IMR-90 (cell line): ENCODE results near the gene TEDC2. TPM values are rescaled to one million over a fixed set of nuclear protein-coding genes. Genes with fewer than 3 reads are reported as not detected.

ENCODE experiments used
- ATAC-seq: fragments of 200-7000 bp; cut with Tn5 transposase; 2 replicates; pipeline ENCODE4 v1.9.1; 2020; ENCODE audit warnings: low read depth, mild to moderate bottlenecking, moderate library complexity
- BruUV-seq: library from RNA; stranded (reverse); fragments of 400-500 nt; replicated peaks from 2 replicates; lab custom pipeline; 2021; lab: Mats Ljungman, UMichigan
- CTCF ChIA-PET: fragments of 300-600 bp; formaldehyde crosslinking; extraction: SDS; loops from one replicate; lab custom pipeline; 2021; ENCODE audit warnings: antibody characterized with exemption; lab: Yijun Ruan, JAX
- POLR2A ChIA-PET: fragments of 300-600 bp; sonication (Branson Sonifier 250); formaldehyde crosslinking; loops from one replicate; lab custom pipeline; 2022; ENCODE audit warnings: antibody characterized with exemption; ENCODE audit not compliant: unreplicated experiment; lab: Charles Lee
- DNase-seq: peaks from one replicate; pipeline ENCODE4 v3.0.0; 2013
- H2AFZ ChIP-seq: replicated peaks from 2 replicates; pipeline ENCODE3; 2013; ENCODE audit warnings: low read length, mild to moderate bottlenecking; ENCODE audit not compliant: poor library complexity
- H2AK5ac ChIP-seq: 2 replicates; pipeline ENCODE4 v1.6.1; 2013; ENCODE audit warnings: low read depth, low read length, inconsistent platforms
- H2AK9ac ChIP-seq: replicated peaks from 2 replicates; pipeline ENCODE3; 2013; ENCODE audit warnings: mild to moderate bottlenecking, low read depth, low read length, moderate library complexity; ENCODE audit not compliant: poor library complexity
- H2BK120ac ChIP-seq: 2 replicates; pipeline ENCODE4 v1.6.1; 2013; ENCODE audit warnings: low read depth, low read length, inconsistent platforms
- H2BK15ac ChIP-seq: 3 replicates; pipeline ENCODE4 v1.6.1; 2013; ENCODE audit warnings: low read depth, low read length, inconsistent platforms
- H2BK20ac ChIP-seq: 2 replicates; pipeline ENCODE4 v1.6.1; 2013; ENCODE audit warnings: low read depth, mild to moderate bottlenecking, inconsistent platforms, low read length, moderate library complexity
- H2BK5ac ChIP-seq: 2 replicates; pipeline ENCODE4 v1.6.1; 2013; ENCODE audit warnings: mild to moderate bottlenecking, low read depth, low read length, inconsistent platforms; ENCODE audit not compliant: poor library complexity, severe bottlenecking
- H3K14ac ChIP-seq: replicated peaks from 2 replicates; pipeline ENCODE4 v1.6.1; 2013; ENCODE audit warnings: low read depth, low read length, inconsistent platforms
- H3K18ac ChIP-seq: 2 replicates; pipeline ENCODE4 v1.6.1; 2013; ENCODE audit warnings: low read depth, low read length, control low read depth
- H3K23ac ChIP-seq: 2 replicates; pipeline ENCODE4 v1.6.1; 2013; ENCODE audit warnings: low read depth, low read length, inconsistent platforms
- H3K27ac ChIP-seq: 2 replicates; pipeline ENCODE4 v1.5.1; 2013; ENCODE audit warnings: mild to moderate bottlenecking, control low read depth, low read length; ENCODE audit not compliant: insufficient read depth
- H3K27me3 ChIP-seq: 2 replicates; pipeline ENCODE4 v1.6.1; 2013; ENCODE audit warnings: low read length; ENCODE audit not compliant: control insufficient read depth, insufficient read depth
- H3K36me3 ChIP-seq: 2 replicates; pipeline ENCODE4 v1.6.1; 2013; ENCODE audit warnings: low read length, mixed read lengths; ENCODE audit not compliant: control insufficient read depth, insufficient read depth
- H3K4ac ChIP-seq: 2 replicates; pipeline ENCODE4 v1.6.1; 2013; ENCODE audit warnings: low read depth, low read length, inconsistent platforms
- H3K4me1 ChIP-seq: 2 replicates; pipeline ENCODE4 v1.6.1; 2013; ENCODE audit warnings: low read length, mixed read lengths; ENCODE audit not compliant: control insufficient read depth, insufficient read depth
- H3K4me2 ChIP-seq: 2 replicates; pipeline ENCODE4 v1.6.1; 2013; ENCODE audit warnings: low read depth, mild to moderate bottlenecking, control low read depth, low read length, moderate library complexity
- H3K4me3 ChIP-seq: 2 replicates; pipeline ENCODE4 v1.5.1; 2013; ENCODE audit warnings: low read depth, mild to moderate bottlenecking, control low read depth, low read length, moderate library complexity; ENCODE audit not compliant: insufficient read depth
- H3K56ac ChIP-seq: 2 replicates; pipeline ENCODE4 v1.6.1; 2013; ENCODE audit warnings: low read length, inconsistent platforms; ENCODE audit not compliant: insufficient read depth; ENCODE audit errors: extremely low read depth
- H3K79me1 ChIP-seq, 2 experiments: 2 replicates each; pipeline ENCODE4 v1.6.1; 2013; ENCODE audit warnings: low read length in 2 of 2, inconsistent platforms in 1 of 2, low read depth in 1 of 2
- H3K9ac ChIP-seq: 2 replicates; pipeline ENCODE4 v1.6.1; 2013; ENCODE audit warnings: low read depth, low read length, control low read depth
- H3K9me1 ChIP-seq: 2 replicates; pipeline ENCODE4 v1.6.1; 2013; ENCODE audit warnings: low read length, inconsistent platforms; ENCODE audit not compliant: insufficient read depth
- H3K9me3 ChIP-seq: 2 replicates; pipeline ENCODE4 v1.6.1; 2013; ENCODE audit warnings: low read length; ENCODE audit not compliant: control insufficient read depth, insufficient read depth
- H4K20me1 ChIP-seq: 2 replicates; pipeline ENCODE4 v1.6.1; 2013; ENCODE audit warnings: low read length, inconsistent platforms; ENCODE audit not compliant: insufficient read depth
- H4K5ac ChIP-seq: 2 replicates; pipeline ENCODE4 v1.6.1; 2013; ENCODE audit warnings: mild to moderate bottlenecking, low read depth, low read length, control low read depth
- H4K8ac ChIP-seq, 2 experiments: 2 replicates each; pipeline ENCODE4 v1.6.1; 2013; ENCODE audit warnings: low read depth in 2 of 2, low read length in 2 of 2, control low read depth in 1 of 2, inconsistent platforms in 1 of 2
- H4K91ac ChIP-seq: 2 replicates; pipeline ENCODE4 v1.6.1; 2013; ENCODE audit warnings: low read depth, low read length, inconsistent platforms; ENCODE audit not compliant: insufficient read depth
- CEBPB ChIP-seq: IDR thresholded peaks from 2 replicates; pipeline ENCODE4 v1.6.1; 2012; ENCODE audit warnings: low read depth, low read length, improper control_type of control experiment
- FOS ChIP-seq: fragments of 150-350 bp; IDR thresholded peaks from 2 replicates; pipeline ENCODE4 v1.6.1; 2016; ENCODE audit warnings: low read depth, low read length
- MAFK ChIP-seq: IDR thresholded peaks from 2 replicates; pipeline ENCODE4 v1.6.1; 2012; ENCODE audit warnings: low read depth, low read length, improper control_type of control experiment
- MAZ ChIP-seq: IDR thresholded peaks from 2 replicates; pipeline ENCODE4 v1.6.1; 2012; ENCODE audit warnings: low read depth, mild to moderate bottlenecking, low read length, improper control_type of control experiment, moderate library complexity, borderline replicate concordance
- MXI1 ChIP-seq: IDR thresholded peaks from 2 replicates; pipeline ENCODE4 v1.6.1; 2012; ENCODE audit warnings: low read depth, mild to moderate bottlenecking, low read length, moderate library complexity, borderline replicate concordance
- POLR2A ChIP-seq: IDR thresholded peaks from 2 replicates; pipeline ENCODE4 v1.6.1; 2012; ENCODE audit warnings: mild to moderate bottlenecking, low read depth, low read length
- RAD21 ChIP-seq: IDR thresholded peaks from 2 replicates; pipeline ENCODE4 v1.6.1; 2012; ENCODE audit warnings: low read length, improper control_type of control experiment
- RCOR1 ChIP-seq: IDR thresholded peaks from 2 replicates; pipeline ENCODE4 v1.6.1; 2012; ENCODE audit warnings: mild to moderate bottlenecking, low read length, improper control_type of control experiment; ENCODE audit not compliant: insufficient replicate concordance
- USF2 ChIP-seq: fragments of 150-350 bp; IDR thresholded peaks from 2 replicates; pipeline ENCODE4 v1.6.1; 2017; ENCODE audit warnings: mild to moderate bottlenecking, antibody characterized with exemption, low read length, low read depth
- WGBS, 2 experiments: methylation state at CpG; one replicate each; pipeline versions ENCODE4 v1.1.5 to v1.1.7; 2013; ENCODE audit warnings: missing lambda C conversion rate in 2 of 2; ENCODE audit not compliant: insufficient read length in 1 of 2; ENCODE audit errors: extremely low coverage in 2 of 2; 5-methylcytosine and 5-hydroxymethylcytosine counted together
- dilution Hi-C: fragments of 300-500 bp; cut with HindIII; formaldehyde crosslinking; loops from one replicate; pipeline ENCODE4 v1.14.3; 2018; ENCODE audit warnings: low sequenced_read_pairs; ENCODE audit not compliant: unreplicated experiment
- in situ Hi-C: fragments of 300-500 bp; cut with MboI; formaldehyde crosslinking; loops from 3 replicates; pipeline ENCODE4 v1.14.3; 2019; ENCODE audit warnings: low sequenced_read_pairs, inconsistent platforms, mixed read lengths
- intact Hi-C: fragments of 100-400 bp; cut with micrococcal nuclease; formaldehyde crosslinking; loops from 2 replicates; pipeline ENCODE4 v1.10.0; 2022
- polyA plus RNA-seq, 3 experiments: library from polyadenylated mRNA; depleted of rRNA; stranded (reverse); fragments of >200 nt; gene quantifications; 2 replicates each; pipeline ENCODE4 v1.2.3, GENCODE V29; 2012; ENCODE audit warnings: low replicate concordance in 1 of 3
- total RNA-seq: library from RNA; depleted of rRNA; stranded (reverse); fragments of >200 nt; gene quantifications from 2 replicates; pipeline ENCODE4 v1.2.3, GENCODE V29; 2012
- TF ChIP-seq, protein P1 (sequence below): conservative IDR thresholded peaks from 2 replicates; pipeline ENCODE4 v1.5.1; 2012; ENCODE audit warnings: mild to moderate bottlenecking, low read depth, low read length, improper control_type of control experiment

Gene TEDC2
- total and polyA plus RNA-seq, 2 of the 4 experiments (the other 2 are of a cell fraction) = 3.6 to 7.3 TPM

GRCh38 chr16:2443555-2443954, 16.4 kb upstream of the TEDC2 start:
- peak overlapping the region; percentile 61 for H2AK9ac ChIP-seq
- no peak overlapping the region for H2AK5ac ChIP-seq
- no peak overlapping the region for H2BK15ac ChIP-seq
- H4K91ac ChIP-seq = no peak overlapping the region
- H4K5ac ChIP-seq = no peak overlapping the region
- peaks cover 14% of the 10 kb centered on the region for H4K20me1 ChIP-seq
- H4K8ac ChIP-seq = no peak overlapping the region
- no peak overlapping the region for H3K14ac ChIP-seq
- no peaks in the 10 kb centered on the region for H3K9me3 ChIP-seq
- H3K4ac ChIP-seq = no peak overlapping the region
- H2BK5ac ChIP-seq = no peak overlapping the region
- dilution Hi-C loops = no loop called here
- H3K4me1 ChIP-seq = peaks cover 5% of the 10 kb centered on the region
- H3K79me1 ChIP-seq = peaks cover 12 to 52% of the 10 kb centered on the region in 2 experiments
- no peaks in the 10 kb centered on the region for H3K27me3 ChIP-seq
- H2BK120ac ChIP-seq = no peak overlapping the region
- no TSS peak for BruUV-seq
- no peak overlapping the region for H3K18ac ChIP-seq
- H3K4me2 ChIP-seq = no peak overlapping the region
- no CpG with 5 or more reads among the region's 9 CpGs for WGBS, 2 experiments
- H3K23ac ChIP-seq = no peak overlapping the region
- in situ Hi-C loops = no loop called here
- peaks cover 13% of the 10 kb centered on the region for H3K9me1 ChIP-seq
- H3K9ac ChIP-seq = no peak overlapping the region
- no peak overlapping the region for H3K4me3 ChIP-seq
- ChIA-PET CTCF (no interaction called here), POLR2A (no interaction called here)
- no peak overlapping the region for H3K27ac ChIP-seq
- DNase-seq = no peak
- intact Hi-C loops = no loop called here
- ATAC-seq = no peak
- H3K36me3 ChIP-seq = peaks cover 34% of the 10 kb centered on the region
- no peak overlapping the region for H3K56ac ChIP-seq
- no peak overlapping the region for H2AFZ ChIP-seq
- H2BK20ac ChIP-seq = no peak overlapping the region
- TF ChIP-seq MAZ = no peak
- no peak for TF ChIP-seq RAD21
- TF ChIP-seq MXI1 = no peak
- TF ChIP-seq CEBPB = no peak
- TF ChIP-seq, protein P1, sequence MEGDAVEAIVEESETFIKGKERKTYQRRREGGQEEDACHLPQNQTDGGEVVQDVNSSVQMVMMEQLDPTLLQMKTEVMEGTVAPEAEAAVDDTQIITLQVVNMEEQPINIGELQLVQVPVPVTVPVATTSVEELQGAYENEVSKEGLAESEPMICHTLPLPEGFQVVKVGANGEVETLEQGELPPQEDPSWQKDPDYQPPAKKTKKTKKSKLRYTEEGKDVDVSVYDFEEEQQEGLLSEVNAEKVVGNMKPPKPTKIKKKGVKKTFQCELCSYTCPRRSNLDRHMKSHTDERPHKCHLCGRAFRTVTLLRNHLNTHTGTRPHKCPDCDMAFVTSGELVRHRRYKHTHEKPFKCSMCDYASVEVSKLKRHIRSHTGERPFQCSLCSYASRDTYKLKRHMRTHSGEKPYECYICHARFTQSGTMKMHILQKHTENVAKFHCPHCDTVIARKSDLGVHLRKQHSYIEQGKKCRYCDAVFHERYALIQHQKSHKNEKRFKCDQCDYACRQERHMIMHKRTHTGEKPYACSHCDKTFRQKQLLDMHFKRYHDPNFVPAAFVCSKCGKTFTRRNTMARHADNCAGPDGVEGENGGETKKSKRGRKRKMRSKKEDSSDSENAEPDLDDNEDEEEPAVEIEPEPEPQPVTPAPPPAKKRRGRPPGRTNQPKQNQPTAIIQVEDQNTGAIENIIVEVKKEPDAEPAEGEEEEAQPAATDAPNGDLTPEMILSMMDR = no peak
- TF ChIP-seq RCOR1 = no peak
- TF ChIP-seq POLR2A = no peak
- TF ChIP-seq MAFK = no peak
- no peak for TF ChIP-seq USF2
- no peak for TF ChIP-seq FOS
